ENCODE results near the gene CPNE9. TPM values are rescaled to one million over a fixed set of nuclear protein-coding genes. Genes with fewer than 3 reads are reported as not detected.

The CPNE9 gene
- total and polyA plus RNA-seq, 2 of the 13 experiments (the other 11 are each of a cell fraction or from before 2014, with no cell fraction given), result 0.20 TPM; not detected in 1

- in situ Hi-C loops (cut with HindIII; ENCODE audit: extremely low pct_ligation_motif_present, low pct_unique_long_range_greater_than_20kb) (no loop called here), intact Hi-C loops (cut with micrococcal nuclease; ENCODE audit: unreplicated experiment) (no loop called here)
- peak; percentile 9 for DNase-seq (ENCODE audit: low spot score)
- no peaks in the 10 kb centered on the region for H3K9me3 ChIP-seq (ENCODE audit: low read length)
- no peak for FAIRE-seq
- H3K27me3 ChIP-seq (ENCODE audit: control insufficient read depth in 1 of 2, insufficient read depth in 2 of 2, low read length in 2 of 2), result no peaks in the 10 kb centered on the region
- 84% methylated on average over 6 of the region's 6 CpGs for WGBS (ENCODE audit: low lambda C conversion rate)
- H3K36me3 ChIP-seq (replicated peaks in 1 of 2; ENCODE audit: control insufficient read depth in 1 of 2, insufficient read depth in 2 of 2, low read length in 2 of 2), result peaks cover 29 to 76% of the 10 kb centered on the region in 2 experiments
- H3K27ac ChIP-seq (ENCODE audit: extremely low read length, insufficient read depth, low read length), result no peak overlapping the region
- no peak overlapping the region for H3K9ac ChIP-seq (ENCODE audit: insufficient read depth, low read depth, low read length)
- no peak overlapping the region for H3K4me2 ChIP-seq (ENCODE audit: low read depth, low read length)
- peaks cover 13% of the 10 kb centered on the region for H3K4me1 ChIP-seq (ENCODE audit: insufficient read depth, low read length)
- H3K79me2 ChIP-seq (ENCODE audit: insufficient read depth, low read length), result no peaks in the 10 kb centered on the region
- H2AFZ ChIP-seq (ENCODE audit: low read length), result no peak overlapping the region
- POLR2A ChIA-PET, result no interaction called here
- H4K20me1 ChIP-seq (ENCODE audit: insufficient read depth, low read length), result no peaks in the 10 kb centered on the region; the same call in 1 of the 2 replicates
- H3K4me3 ChIP-seq (replicated peaks in 1 of 3; ENCODE audit: insufficient read depth in 1 of 3, low read depth in 2 of 3, low read length in 3 of 3), result no peak overlapping the region
- BruUV-seq (replicated peaks), result no TSS peak
- ATAC-seq, result no peak
- CTCF ChIA-PET (ENCODE audit: low intra/inter-chr PET ratio, low total read pairs), result no interaction called here
- TF ChIP-seq, protein P1, sequence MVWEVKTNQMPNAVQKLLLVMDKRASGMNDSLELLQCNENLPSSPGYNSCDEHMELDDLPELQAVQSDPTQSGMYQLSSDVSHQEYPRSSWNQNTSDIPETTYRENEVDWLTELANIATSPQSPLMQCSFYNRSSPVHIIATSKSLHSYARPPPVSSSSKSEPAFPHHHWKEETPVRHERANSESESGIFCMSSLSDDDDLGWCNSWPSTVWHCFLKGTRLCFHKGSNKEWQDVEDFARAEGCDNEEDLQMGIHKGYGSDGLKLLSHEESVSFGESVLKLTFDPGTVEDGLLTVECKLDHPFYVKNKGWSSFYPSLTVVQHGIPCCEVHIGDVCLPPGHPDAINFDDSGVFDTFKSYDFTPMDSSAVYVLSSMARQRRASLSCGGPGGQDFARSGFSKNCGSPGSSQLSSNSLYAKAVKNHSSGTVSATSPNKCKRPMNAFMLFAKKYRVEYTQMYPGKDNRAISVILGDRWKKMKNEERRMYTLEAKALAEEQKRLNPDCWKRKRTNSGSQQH (CRISPR knock-in tag; IDR thresholded peaks at IDR 0.05; ENCODE audit: low read depth), result no peak
- TF ChIP-seq ZNF616 (CRISPR knock-in tag; IDR thresholded peaks at IDR 0.05; ENCODE audit: low read depth) (no peak), MXI1 (IDR thresholded peaks at IDR 0.05; ENCODE audit: borderline replicate concordance, low read depth, low read length) (no peak), ZSCAN22 (CRISPR knock-in tag; IDR thresholded peaks at IDR 0.05) (no peak), ZNF629 (CRISPR knock-in tag; conservative IDR thresholded peaks at IDR 0.05) (0 out of 2 replicates have a peak, but pooled peaks have one; percentile 33), ZNF12 (CRISPR knock-in tag; IDR thresholded peaks at IDR 0.05) (no peak), ZNF747 (CRISPR knock-in tag; IDR thresholded peaks at IDR 0.05; ENCODE audit: borderline replicate concordance) (no peak), FOSL2 (CRISPR knock-in tag; IDR thresholded peaks at IDR 0.05) (peak; percentile 51), TBX3 (IDR thresholded peaks at IDR 0.05; ENCODE audit: borderline replicate concordance) (no peak), DRAP1 (CRISPR knock-in tag; IDR thresholded peaks at IDR 0.05) (no peak)
- TF ChIP-seq, protein P2, sequence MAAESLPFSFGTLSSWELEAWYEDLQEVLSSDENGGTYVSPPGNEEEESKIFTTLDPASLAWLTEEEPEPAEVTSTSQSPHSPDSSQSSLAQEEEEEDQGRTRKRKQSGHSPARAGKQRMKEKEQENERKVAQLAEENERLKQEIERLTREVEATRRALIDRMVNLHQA (CRISPR knock-in tag; IDR thresholded peaks at IDR 0.05), result no peak
- TF ChIP-seq, protein P3, sequence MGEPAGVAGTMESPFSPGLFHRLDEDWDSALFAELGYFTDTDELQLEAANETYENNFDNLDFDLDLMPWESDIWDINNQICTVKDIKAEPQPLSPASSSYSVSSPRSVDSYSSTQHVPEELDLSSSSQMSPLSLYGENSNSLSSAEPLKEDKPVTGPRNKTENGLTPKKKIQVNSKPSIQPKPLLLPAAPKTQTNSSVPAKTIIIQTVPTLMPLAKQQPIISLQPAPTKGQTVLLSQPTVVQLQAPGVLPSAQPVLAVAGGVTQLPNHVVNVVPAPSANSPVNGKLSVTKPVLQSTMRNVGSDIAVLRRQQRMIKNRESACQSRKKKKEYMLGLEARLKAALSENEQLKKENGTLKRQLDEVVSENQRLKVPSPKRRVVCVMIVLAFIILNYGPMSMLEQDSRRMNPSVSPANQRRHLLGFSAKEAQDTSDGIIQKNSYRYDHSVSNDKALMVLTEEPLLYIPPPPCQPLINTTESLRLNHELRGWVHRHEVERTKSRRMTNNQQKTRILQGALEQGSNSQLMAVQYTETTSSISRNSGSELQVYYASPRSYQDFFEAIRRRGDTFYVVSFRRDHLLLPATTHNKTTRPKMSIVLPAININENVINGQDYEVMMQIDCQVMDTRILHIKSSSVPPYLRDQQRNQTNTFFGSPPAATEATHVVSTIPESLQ (CRISPR knock-in tag; conservative IDR thresholded peaks at IDR 0.05), result no peak
- TF ChIP-seq, protein P4, sequence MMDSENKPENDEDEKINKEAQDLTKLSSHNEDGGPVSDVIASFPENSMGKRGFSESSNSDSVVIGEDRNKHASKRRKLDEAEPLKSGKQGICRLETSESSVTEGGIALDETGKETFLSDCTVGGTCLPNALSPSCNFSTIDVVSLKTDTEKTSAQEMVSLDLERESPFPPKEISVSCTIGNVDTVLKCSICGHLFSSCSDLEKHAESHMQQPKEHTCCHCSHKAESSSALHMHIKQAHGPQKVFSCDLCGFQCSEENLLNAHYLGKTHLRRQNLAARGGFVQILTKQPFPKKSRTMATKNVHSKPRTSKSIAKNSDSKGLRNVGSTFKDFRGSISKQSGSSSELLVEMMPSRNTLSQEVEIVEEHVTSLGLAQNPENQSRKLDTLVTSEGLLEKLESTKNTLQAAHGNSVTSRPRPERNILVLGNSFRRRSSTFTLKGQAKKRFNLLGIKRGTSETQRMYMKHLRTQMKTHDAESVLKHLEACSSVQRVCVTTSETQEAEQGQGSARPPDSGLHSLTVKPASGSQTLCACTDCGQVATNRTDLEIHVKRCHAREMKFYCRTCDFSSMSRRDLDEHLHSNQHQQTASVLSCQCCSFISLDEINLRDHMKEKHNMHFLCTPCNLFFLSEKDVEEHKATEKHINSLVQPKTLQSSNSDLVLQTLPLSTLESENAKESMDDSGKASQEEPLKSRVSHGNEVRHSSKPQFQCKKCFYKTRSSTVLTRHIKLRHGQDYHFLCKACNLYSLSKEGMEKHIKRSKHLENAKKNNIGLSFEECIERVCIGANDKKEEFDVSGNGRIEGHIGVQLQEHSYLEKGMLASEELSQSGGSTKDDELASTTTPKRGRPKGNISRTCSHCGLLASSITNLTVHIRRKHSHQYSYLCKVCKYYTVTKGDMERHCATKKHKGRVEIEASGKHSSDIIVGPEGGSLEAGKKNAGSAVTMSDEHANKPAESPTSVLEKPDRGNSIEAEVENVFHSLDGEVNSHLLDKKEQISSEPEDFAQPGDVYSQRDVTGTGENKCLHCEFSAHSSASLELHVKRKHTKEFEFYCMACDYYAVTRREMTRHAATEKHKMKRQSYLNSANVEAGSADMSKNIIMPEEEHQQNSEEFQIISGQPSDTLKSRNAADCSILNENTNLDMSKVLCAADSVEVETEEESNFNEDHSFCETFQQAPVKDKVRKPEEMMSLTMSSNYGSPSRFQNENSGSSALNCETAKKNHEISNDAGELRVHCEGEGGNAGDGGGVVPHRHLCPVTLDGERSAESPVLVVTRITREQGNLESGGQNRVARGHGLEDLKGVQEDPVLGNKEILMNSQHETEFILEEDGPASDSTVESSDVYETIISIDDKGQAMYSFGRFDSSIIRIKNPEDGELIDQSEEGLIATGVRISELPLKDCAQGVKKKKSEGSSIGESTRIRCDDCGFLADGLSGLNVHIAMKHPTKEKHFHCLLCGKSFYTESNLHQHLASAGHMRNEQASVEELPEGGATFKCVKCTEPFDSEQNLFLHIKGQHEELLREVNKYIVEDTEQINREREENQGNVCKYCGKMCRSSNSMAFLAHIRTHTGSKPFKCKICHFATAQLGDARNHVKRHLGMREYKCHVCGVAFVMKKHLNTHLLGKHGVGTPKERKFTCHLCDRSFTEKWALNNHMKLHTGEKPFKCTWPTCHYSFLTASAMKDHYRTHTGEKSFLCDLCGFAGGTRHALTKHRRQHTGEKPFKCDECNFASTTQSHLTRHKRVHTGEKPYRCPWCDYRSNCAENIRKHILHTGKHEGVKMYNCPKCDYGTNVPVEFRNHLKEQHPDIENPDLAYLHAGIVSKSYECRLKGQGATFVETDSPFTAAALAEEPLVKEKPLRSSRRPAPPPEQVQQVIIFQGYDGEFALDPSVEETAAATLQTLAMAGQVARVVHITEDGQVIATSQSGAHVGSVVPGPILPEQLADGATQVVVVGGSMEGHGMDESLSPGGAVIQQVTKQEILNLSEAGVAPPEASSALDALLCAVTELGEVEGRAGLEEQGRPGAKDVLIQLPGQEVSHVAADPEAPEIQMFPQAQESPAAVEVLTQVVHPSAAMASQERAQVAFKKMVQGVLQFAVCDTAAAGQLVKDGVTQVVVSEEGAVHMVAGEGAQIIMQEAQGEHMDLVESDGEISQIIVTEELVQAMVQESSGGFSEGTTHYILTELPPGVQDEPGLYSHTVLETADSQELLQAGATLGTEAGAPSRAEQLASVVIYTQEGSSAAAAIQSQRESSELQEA (CRISPR knock-in tag; IDR thresholded peaks at IDR 0.05; ENCODE audit: not compliant biosample characterization), result no peak
Observed at GRCh38 chr3:9676785-9677184, 26.8 kb upstream of the CPNE9 start.

All from HepG2 (cell line).